Kidney (tissue), 14 donors: ENCODE measurements around the gene THADA. TPM values are rescaled to one million over a fixed set of nuclear protein-coding genes. Genes with fewer than 3 reads are reported as not detected.

Source experiments
- DNase-seq, 5 donors: peaks; one replicate each; pipeline ENCODE4 v3.0.0-alpha.2; 2013 to 2020
- FAIRE-seq: peaks from 2 replicates; lab custom pipeline; 2012; peaks lifted over from hg19 to GRCh38; lab: Jason Lieb, UNC
- H3K27ac ChIP-seq, 2 donors: one replicate each; pipeline ENCODE4 v1.7.0; 2013; ENCODE audit warnings: low read depth in 2 of 2, low read length in 2 of 2, inconsistent platforms in 1 of 2
- H3K27me3 ChIP-seq: one replicate; pipeline ENCODE4 v1.7.1; 2013; ENCODE audit warnings: low read length, inconsistent platforms; ENCODE audit not compliant: control insufficient read depth, insufficient read depth
- H3K36me3 ChIP-seq, 3 donors: one replicate each; pipeline versions ENCODE4 v1.7.0 to v1.7.1; 2013; ENCODE audit warnings: low read length in 3 of 3, control low read depth in 1 of 3, inconsistent platforms in 1 of 3; ENCODE audit not compliant: insufficient read depth in 3 of 3, control insufficient read depth in 2 of 3
- H3K4me1 ChIP-seq, 3 donors: one replicate each; pipeline versions ENCODE4 v1.7.0 to v1.7.1; 2013; ENCODE audit warnings: low read length in 3 of 3, inconsistent platforms in 1 of 3, low read depth in 1 of 3; ENCODE audit not compliant: control insufficient read depth in 2 of 3, insufficient read depth in 2 of 3
- H3K4me3 ChIP-seq, 3 donors: one replicate each; pipeline versions ENCODE4 v1.7.0 to v1.8.1; 2013; ENCODE audit warnings: low read length in 3 of 3, control low read depth in 1 of 3, inconsistent platforms in 1 of 3
- H3K9ac ChIP-seq, 3 donors: one replicate each; pipeline versions ENCODE4 v1.7.0 to v1.7.1; 2013; ENCODE audit warnings: low read length in 3 of 3, control low read depth in 1 of 3, inconsistent platforms in 1 of 3
- H3K9me3 ChIP-seq, 3 donors: one replicate each; pipeline versions ENCODE4 v1.7.0 to v1.7.1; 2013; ENCODE audit warnings: low read length in 3 of 3, control low read depth in 1 of 3, inconsistent platforms in 1 of 3; ENCODE audit not compliant: control insufficient read depth in 2 of 3, insufficient read depth in 1 of 3
- intact Hi-C: fragments of 100-400 bp; cut with DNase I; formaldehyde crosslinking; loops from one replicate; pipeline ENCODE4 v1.11.1; 2022
- polyA plus RNA-seq: library from polyadenylated mRNA; stranded (reverse); fragments of 350-450 nt; fragmentation: Illumina TruSeq; extraction: RNeasy Lipid Tissue Mini Kit (QIAGEN cat#74804); gene quantifications from one replicate; pipeline ENCODE4 v1.2.3, GENCODE V29; 2014; ENCODE audit warnings: low read depth, low replicate concordance; ENCODE audit not compliant: insufficient read depth
- total RNA-seq: library from RNA; stranded (reverse); fragmentation: NEBNext Ultra II Directional; extraction: Animal tissue kit (Norgen Biotek cat#: 25700); gene quantifications from one replicate; pipeline ENCODE4 v1.2.1, GENCODE V29; 2021
- TF ChIP-seq, protein P1 (sequence below): IDR thresholded peaks from 3 replicates; pipeline ENCODE4 v1.5.1; 2012; ENCODE audit warnings: mild to moderate bottlenecking, moderate library complexity, borderline replicate concordance; ENCODE audit not compliant: insufficient read depth; ENCODE audit errors: extremely low read depth
- donor health status: control.
- donor health status: control.
- donor health status: control.
- donor health status: control.
- donor health status: control.
- donor health status: DM: yes; HTN: yes; CAD: no.
- donor health status: Normal renal cell carcinoma (clear cell type).

Gene THADA
- total and polyA plus RNA-seq, 2 donors from 2014 or later: 21.4 to 45.1 TPM

DNA sequence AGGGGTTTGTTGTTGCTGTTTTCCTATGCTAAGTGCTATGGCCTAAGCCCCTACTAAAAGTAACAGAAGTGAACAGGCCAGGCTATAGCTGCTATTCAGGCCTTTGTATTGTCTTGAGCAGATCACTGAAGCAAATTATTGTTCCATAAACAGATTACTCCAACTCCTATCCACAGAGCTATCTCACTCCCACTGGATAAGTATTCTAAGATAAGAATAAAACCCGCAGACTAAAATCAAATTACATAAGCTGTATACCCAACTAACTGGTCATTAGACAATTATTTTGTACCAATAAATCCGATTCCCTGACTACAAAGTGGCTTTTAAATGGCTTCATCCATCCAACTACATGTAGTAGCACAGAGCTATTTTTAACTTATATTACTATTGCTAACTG is 74.3 kb downstream of the THADA start:
- Histone ChIP-seq H3K4me1 (peaks cover 0 to 13% (median 5%) of the 10 kb centered on the region in 3 donors), H3K9me3 (peaks cover 0 to 6% (median 0%) of the 10 kb centered on the region in 3 donors), H3K36me3 (no peaks in the 10 kb centered on the region), H3K27me3 (no peaks in the 10 kb centered on the region), H3K27ac (no peak overlapping the region), H3K9ac (no peak overlapping the region), H3K4me3 (no peak overlapping the region)
- no peak for FAIRE-seq
- intact Hi-C loops: no loop called here
- DNase-seq: no peak
- TF ChIP-seq, protein P1, sequence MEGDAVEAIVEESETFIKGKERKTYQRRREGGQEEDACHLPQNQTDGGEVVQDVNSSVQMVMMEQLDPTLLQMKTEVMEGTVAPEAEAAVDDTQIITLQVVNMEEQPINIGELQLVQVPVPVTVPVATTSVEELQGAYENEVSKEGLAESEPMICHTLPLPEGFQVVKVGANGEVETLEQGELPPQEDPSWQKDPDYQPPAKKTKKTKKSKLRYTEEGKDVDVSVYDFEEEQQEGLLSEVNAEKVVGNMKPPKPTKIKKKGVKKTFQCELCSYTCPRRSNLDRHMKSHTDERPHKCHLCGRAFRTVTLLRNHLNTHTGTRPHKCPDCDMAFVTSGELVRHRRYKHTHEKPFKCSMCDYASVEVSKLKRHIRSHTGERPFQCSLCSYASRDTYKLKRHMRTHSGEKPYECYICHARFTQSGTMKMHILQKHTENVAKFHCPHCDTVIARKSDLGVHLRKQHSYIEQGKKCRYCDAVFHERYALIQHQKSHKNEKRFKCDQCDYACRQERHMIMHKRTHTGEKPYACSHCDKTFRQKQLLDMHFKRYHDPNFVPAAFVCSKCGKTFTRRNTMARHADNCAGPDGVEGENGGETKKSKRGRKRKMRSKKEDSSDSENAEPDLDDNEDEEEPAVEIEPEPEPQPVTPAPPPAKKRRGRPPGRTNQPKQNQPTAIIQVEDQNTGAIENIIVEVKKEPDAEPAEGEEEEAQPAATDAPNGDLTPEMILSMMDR: no peak

DNA sequence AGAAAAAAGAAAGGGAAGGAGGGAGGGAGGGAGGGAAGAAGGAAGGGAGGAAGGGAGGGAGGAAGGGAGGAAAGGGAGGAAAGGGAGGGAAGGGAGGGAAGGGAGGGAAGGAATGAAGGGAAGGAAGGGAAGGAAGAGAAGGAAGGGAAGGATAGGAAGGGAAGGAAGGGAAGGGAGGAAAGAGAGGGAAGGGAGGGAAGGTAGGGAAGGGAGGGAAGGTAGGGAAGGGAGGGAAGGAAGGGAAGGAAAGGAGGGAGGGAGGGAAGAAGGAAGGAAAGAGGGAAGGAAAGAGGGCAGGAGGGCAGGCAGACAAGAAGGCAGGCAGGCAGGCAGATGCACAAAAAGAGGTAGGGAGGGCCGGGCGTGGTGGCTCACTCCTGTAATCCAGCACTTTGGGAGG is 74.9 kb downstream of the THADA start:
- H3K27me3 ChIP-seq: no peaks in the 10 kb centered on the region
- peaks cover 0 to 18% (median 7%) of the 10 kb centered on the region in 3 donors for H3K4me1 ChIP-seq
- H3K4me3 ChIP-seq: no peak overlapping the region
- no peak for FAIRE-seq
- peaks cover 0 to 6% (median 0%) of the 10 kb centered on the region in 3 donors for H3K9me3 ChIP-seq
- H3K27ac ChIP-seq: no peak overlapping the region
- no peak overlapping the region for H3K9ac ChIP-seq
- no peak for DNase-seq
- H3K36me3 ChIP-seq: no peaks in the 10 kb centered on the region
- TF ChIP-seq, protein P1: no peak
- intact Hi-C loops: no loop called here

DNA sequence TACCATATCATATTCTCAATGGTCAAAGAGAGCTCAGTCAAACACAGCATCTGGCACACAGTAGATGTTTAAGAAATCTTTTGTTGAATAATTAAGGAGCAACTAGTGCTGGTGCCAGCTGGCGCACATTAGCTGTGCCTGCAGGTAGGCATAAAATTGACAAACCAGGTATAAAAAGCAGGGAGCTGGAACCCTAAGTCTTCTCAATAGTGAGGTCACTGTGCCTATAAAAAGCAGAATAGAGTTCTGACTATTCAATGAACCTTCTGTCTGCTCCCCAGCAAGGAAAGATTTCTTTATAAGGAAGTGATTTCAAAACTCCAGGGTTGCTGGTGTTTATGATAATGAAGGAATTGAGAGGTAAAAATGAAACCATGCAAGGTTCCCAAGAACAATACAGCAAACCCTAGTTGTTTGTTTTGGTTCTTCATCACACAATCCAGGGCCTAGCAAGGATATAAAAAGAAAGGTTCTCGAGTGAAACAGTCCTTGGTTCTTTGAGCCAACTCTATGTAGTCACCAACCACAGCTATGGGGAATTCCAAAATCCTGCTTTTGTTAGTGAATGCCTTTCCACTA is 76.1 kb downstream of the THADA start:
- Histone ChIP-seq H3K4me1 (peaks cover 0 to 18% (median 7%) of the 10 kb centered on the region in 3 donors), H3K9me3 (no peaks in the 10 kb centered on the region), H3K27ac (peak overlapping the region; percentile 9 to 65), H3K9ac (no peak overlapping the region), H3K36me3 (no peaks in the 10 kb centered on the region), H3K4me3 (no peak overlapping the region), H3K27me3 (no peaks in the 10 kb centered on the region)
- FAIRE-seq: no peak
- intact Hi-C loops: no loop called here
- TF ChIP-seq, protein P1: no peak
- DNase-seq: peak in 1 of 5 donors; percentile 60
